ENCODE measurements around the gene FOXO4. TPM values are rescaled to one million over a fixed set of nuclear protein-coding genes. Genes with fewer than 3 reads are reported as not detected.

Gene FOXO4
- total RNA-seq, 4 donors from 2014 or later, result 21.0 to 36.8 (median 28.2) TPM

DNA sequence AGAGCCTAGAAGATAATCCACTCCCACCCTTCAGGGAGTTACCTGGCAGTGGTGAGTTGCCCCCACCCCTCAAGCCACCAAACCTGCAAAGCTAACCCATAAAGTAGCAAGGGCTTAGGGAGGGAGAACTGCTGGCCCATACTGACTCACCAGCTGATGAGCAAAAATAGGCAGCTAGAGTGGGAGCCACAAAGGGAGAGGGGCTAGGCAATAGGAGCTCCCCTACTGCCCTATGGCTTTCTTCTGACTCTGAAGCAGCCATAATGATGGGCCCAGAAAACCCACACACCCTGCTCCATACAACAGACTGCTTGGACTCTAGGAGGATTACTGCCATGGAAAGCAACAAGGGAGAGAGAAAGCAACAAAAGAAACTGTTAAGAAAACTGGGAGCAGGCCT lies 35.5 kb upstream of the FOXO4 start:
- H3K36me3 ChIP-seq, result peaks cover 24% of the 10 kb centered on the region
- no peak overlapping the region for H3K4me3 ChIP-seq
- H3K9me3 ChIP-seq, result no peaks in the 10 kb centered on the region
- no peak for DNase-seq (ENCODE audit: low spot score in 2 of 2)
- H3K27me3 ChIP-seq, result no peaks in the 10 kb centered on the region
- H3K4me1 ChIP-seq, result no peaks in the 10 kb centered on the region
- TF ChIP-seq, protein P1, sequence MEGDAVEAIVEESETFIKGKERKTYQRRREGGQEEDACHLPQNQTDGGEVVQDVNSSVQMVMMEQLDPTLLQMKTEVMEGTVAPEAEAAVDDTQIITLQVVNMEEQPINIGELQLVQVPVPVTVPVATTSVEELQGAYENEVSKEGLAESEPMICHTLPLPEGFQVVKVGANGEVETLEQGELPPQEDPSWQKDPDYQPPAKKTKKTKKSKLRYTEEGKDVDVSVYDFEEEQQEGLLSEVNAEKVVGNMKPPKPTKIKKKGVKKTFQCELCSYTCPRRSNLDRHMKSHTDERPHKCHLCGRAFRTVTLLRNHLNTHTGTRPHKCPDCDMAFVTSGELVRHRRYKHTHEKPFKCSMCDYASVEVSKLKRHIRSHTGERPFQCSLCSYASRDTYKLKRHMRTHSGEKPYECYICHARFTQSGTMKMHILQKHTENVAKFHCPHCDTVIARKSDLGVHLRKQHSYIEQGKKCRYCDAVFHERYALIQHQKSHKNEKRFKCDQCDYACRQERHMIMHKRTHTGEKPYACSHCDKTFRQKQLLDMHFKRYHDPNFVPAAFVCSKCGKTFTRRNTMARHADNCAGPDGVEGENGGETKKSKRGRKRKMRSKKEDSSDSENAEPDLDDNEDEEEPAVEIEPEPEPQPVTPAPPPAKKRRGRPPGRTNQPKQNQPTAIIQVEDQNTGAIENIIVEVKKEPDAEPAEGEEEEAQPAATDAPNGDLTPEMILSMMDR (IDR thresholded peaks at IDR 0.05), result no peak
- no peak for TF ChIP-seq EP300 (IDR thresholded peaks at IDR 0.05)
- TF ChIP-seq POLR2AphosphoS5 (IDR thresholded peaks at IDR 0.05), result no peak
- TF ChIP-seq POLR2A (IDR thresholded peaks at IDR 0.05), result no peak
- H3K27ac ChIP-seq, result no peak overlapping the region

DNA sequence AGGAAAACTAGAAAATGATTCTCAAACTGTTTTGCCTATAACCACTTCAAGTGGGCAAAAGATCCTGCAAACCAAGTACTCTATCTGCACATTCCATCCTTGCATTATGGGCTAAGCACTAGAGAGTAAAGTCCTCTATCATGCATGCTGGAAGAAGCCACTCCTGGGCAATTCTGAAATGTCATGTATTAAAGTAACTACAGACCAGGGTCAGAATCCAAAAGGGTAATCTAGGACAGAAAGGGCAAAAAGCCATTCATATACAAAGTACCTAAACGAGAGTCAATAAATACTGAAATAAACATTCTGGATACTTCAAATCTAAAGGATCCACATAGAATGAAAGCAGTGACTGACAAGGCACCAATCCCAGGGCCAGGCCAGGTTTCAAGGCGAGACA lies 28.6 kb upstream of the FOXO4 start:
- TF ChIP-seq POLR2A (IDR thresholded peaks at IDR 0.05), result no peak
- TF ChIP-seq POLR2AphosphoS5 (IDR thresholded peaks at IDR 0.05), result no peak
- no peak for TF ChIP-seq EP300 (IDR thresholded peaks at IDR 0.05)
- TF ChIP-seq, protein P1 (IDR thresholded peaks at IDR 0.05), result no peak

DNA sequence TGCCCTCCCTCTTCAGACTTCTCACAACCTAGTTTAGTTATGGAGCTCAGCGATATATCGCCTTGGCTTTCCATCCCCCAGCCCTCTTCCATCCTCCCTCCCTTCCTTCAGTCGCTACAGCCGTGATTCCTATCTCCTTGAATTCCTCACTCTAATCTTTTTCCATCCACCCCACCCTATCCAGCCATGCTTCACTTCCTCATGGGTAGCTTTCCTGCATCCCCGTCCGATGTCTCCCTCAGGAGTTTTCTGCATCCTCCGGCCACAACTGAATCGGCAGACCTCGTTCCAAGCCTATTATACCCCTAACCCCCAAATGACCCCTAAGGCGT lies 28.0 kb upstream of the FOXO4 start:
- TF ChIP-seq, protein P1 (IDR thresholded peaks at IDR 0.05), result no peak
- TF ChIP-seq POLR2AphosphoS5 (IDR thresholded peaks at IDR 0.05), result no peak
- TF ChIP-seq POLR2A (IDR thresholded peaks at IDR 0.05), result no peak
- no peak for TF ChIP-seq EP300 (IDR thresholded peaks at IDR 0.05)
- H3K27ac ChIP-seq, result peak overlapping the region; percentile 88
- H3K9me3 ChIP-seq, result no peaks in the 10 kb centered on the region
- no peak for DNase-seq (ENCODE audit: low spot score in 2 of 2)
- peak overlapping the region; percentile 58 for H3K4me3 ChIP-seq
- 48% methylated on average over 10 of the region's 10 CpGs for WGBS
- no peaks in the 10 kb centered on the region for H3K36me3 ChIP-seq
- H3K27me3 ChIP-seq, result no peaks in the 10 kb centered on the region
- peaks cover 7% of the 10 kb centered on the region for H3K4me1 ChIP-seq

More for the DNA sequence above, 28.6 kb upstream of the FOXO4 start:
- peak overlapping the region; percentile 88 for H3K27ac ChIP-seq
- DNase-seq (ENCODE audit: low spot score in 2 of 2), result no peak
- H3K4me1 ChIP-seq, result peaks cover 7% of the 10 kb centered on the region
- no peaks in the 10 kb centered on the region for H3K9me3 ChIP-seq
- WGBS, result 27% methylated on average over 2 of the region's 2 CpGs
- H3K36me3 ChIP-seq, result no peaks in the 10 kb centered on the region
- H3K4me3 ChIP-seq, result peak overlapping the region; percentile 58
- no peaks in the 10 kb centered on the region for H3K27me3 ChIP-seq

DNA sequence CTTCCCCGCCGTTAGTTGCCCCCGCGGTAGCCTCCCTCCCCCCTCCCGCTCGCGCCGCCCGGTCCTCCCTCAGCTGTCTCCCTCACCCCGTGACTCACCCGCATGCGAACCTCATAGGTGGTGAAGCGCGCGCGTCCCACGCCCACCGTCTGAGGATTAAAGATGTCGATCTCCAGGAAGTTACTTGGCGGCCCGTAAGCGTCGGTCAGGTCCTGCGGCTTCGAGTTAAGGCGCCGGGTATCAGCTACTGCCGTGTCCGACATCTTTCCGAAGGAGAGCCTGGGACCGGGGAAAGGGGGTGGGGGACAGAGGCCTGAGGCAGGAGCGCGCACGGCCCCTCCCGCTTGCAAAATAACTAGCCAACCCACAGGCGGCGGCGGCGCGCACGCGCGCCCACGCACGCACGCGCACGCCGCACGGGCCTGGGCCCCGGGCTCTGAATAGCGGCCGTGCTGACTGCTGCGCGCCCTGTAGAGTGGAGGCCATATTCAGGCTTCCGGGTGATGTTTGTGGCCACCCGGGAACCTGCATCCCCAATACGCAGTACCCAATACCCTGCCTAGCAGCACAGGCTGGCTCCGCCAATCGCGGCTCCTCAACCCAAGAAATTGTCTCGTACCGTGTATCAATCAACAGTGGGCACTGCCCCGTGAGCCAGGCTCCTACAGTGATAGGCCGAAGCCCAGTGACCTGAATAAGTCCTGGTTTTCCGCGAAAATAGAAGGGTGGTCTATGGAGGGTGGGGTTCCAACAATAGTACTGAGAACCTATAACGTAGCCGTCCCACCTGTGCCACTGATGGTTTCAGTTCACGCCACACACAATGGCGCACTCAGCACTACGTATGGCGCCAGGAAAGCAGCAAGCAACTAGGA lies 27.4 kb upstream of the FOXO4 start, which contains the start of gene SNX12:
SNX12 (minus strand) TSS at position 291 of the 875 bp plus-strand sequence; CDS start at position 263, 28 bp downstream.
- Histone ChIP-seq H3K36me3 (no peaks in the 10 kb centered on the region), H3K4me3 (peak within 1 kb of the TSS; percentile 58), H3K9me3 (no peaks in the 10 kb centered on the region), H3K4me1 (peaks cover 7% of the 10 kb centered on the region), H3K27me3 (no peaks in the 10 kb centered on the region), H3K27ac (peak within 1 kb of the TSS; percentile 88)
- TF ChIP-seq EP300 (IDR thresholded peaks at IDR 0.05), result no peak
- TF ChIP-seq, protein P1 (IDR thresholded peaks at IDR 0.05), result peak in 1 of 2 donors; percentile 92
- TF ChIP-seq POLR2AphosphoS5 (IDR thresholded peaks at IDR 0.05), result peak in 1 of 3 donors; percentile 20
- DNase-seq (ENCODE audit: low spot score in 2 of 2), result peak; percentile 89 to 93
- 41% methylated on average over 30 of the region's 73 CpGs for WGBS

DNA sequence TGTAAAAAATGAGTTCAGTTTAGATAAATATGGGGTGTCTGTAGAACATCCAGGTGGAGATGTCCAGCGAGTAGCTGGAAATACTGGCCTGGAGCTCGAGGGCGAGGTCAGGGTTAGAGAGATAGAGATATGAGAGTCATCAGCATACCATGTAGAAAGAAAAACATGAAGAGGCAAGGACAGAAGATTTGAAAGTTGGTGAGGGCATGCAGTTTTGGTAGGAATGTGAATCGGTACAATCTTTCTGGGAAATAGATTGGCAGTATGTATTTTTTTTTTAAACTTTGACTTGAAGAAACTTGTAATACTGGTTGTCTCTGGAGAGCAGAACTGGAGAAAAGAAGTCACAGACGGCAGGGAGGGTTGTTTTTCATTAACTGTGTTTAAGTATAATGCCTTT lies 25.1 kb upstream of the FOXO4 start:
- TF ChIP-seq, protein P1 (IDR thresholded peaks at IDR 0.05), result no peak
- TF ChIP-seq POLR2A (IDR thresholded peaks at IDR 0.05) (no peak), POLR2AphosphoS5 (IDR thresholded peaks at IDR 0.05) (no peak), EP300 (IDR thresholded peaks at IDR 0.05) (no peak)
- H3K27me3 ChIP-seq, result no peaks in the 10 kb centered on the region
- DNase-seq (ENCODE audit: low spot score in 2 of 2), result no peak
- WGBS, result 52% methylated on average over 5 of the region's 5 CpGs
- H3K4me3 ChIP-seq, result no peak overlapping the region
- no peaks in the 10 kb centered on the region for H3K9me3 ChIP-seq
- no peaks in the 10 kb centered on the region for H3K36me3 ChIP-seq
- H3K4me1 ChIP-seq, result peaks cover 7% of the 10 kb centered on the region
- no peak overlapping the region for H3K27ac ChIP-seq
